HL-60 (cell line): ENCODE results near the gene RCC2.
A peak's percentile ranks its signal among the peaks of the same experiment; 100 is the strongest.

Experiments
- DNase-seq, 2 experiments: peaks; one replicate each; pipeline ENCODE4 v3.0.0-alpha.2; 2010 to 2020; ENCODE audit warnings: low read depth in 1 of 2, low spot score in 1 of 2
- H3K27ac ChIP-seq: fragments of 250-450 bp; sonication (Bioruptor Pico); replicated peaks from 2 replicates; pipeline ENCODE4 v1.5.1; 2020; ENCODE audit warnings: mild to moderate bottlenecking, moderate library complexity
- H3K27me3 ChIP-seq: fragments of 250-450 bp; sonication (Bioruptor Pico); 2 replicates; pipeline ENCODE4 v1.5.1; 2021; ENCODE audit warnings: mild to moderate bottlenecking, moderate library complexity; ENCODE audit not compliant: insufficient read depth, poor library complexity, severe bottlenecking
- H3K4me3 ChIP-seq: replicated peaks from 2 replicates; pipeline ENCODE4 v1.5.1; 2011; ENCODE audit warnings: mild to moderate bottlenecking, control low read depth, low read length; ENCODE audit not compliant: insufficient read depth
- CTCF ChIP-seq: IDR thresholded peaks from one replicate; pipeline ENCODE4 v1.5.1; 2011; ENCODE audit warnings: low read length, control low read depth, inconsistent platforms; ENCODE audit not compliant: insufficient read depth
- GABPA ChIP-seq: IDR thresholded peaks from 2 replicates; pipeline ENCODE4 v1.6.1; 2012; ENCODE audit warnings: low read depth
- POLR2AphosphoS5 ChIP-seq: IDR thresholded peaks from 2 replicates; pipeline ENCODE4 v1.6.1; 2012; ENCODE audit warnings: low read depth
- SPI1 ChIP-seq: IDR thresholded peaks from 2 replicates; pipeline ENCODE4 v1.6.1; 2012; ENCODE audit warnings: low read depth, mild to moderate bottlenecking, borderline replicate concordance
- TF ChIP-seq, protein P1 (sequence below): IDR thresholded peaks from 2 replicates; pipeline ENCODE4 v1.6.1; 2012; ENCODE audit warnings: low read depth; ENCODE audit not compliant: insufficient replicate concordance

Gene RCC2

DNA sequence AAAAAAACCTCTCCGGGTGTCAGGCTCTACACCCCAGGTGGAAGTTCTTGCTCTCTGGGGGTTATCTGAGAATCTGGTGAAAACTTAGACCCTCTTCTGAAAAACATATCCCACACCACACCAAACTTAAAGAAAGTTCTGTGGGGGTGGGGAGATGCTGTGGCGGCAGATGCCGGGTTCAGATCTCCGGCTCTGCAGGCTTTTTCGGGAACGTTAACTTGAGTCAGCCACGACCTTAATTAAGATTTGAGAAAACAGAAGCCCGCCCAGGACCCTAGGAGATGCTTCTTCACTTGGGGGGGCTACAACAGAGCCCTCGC is 2.3 kb downstream of the RCC2 start:
- no peak for TF ChIP-seq CTCF
- no peak for TF ChIP-seq SPI1
- no peak for TF ChIP-seq POLR2AphosphoS5
- TF ChIP-seq, protein P1, sequence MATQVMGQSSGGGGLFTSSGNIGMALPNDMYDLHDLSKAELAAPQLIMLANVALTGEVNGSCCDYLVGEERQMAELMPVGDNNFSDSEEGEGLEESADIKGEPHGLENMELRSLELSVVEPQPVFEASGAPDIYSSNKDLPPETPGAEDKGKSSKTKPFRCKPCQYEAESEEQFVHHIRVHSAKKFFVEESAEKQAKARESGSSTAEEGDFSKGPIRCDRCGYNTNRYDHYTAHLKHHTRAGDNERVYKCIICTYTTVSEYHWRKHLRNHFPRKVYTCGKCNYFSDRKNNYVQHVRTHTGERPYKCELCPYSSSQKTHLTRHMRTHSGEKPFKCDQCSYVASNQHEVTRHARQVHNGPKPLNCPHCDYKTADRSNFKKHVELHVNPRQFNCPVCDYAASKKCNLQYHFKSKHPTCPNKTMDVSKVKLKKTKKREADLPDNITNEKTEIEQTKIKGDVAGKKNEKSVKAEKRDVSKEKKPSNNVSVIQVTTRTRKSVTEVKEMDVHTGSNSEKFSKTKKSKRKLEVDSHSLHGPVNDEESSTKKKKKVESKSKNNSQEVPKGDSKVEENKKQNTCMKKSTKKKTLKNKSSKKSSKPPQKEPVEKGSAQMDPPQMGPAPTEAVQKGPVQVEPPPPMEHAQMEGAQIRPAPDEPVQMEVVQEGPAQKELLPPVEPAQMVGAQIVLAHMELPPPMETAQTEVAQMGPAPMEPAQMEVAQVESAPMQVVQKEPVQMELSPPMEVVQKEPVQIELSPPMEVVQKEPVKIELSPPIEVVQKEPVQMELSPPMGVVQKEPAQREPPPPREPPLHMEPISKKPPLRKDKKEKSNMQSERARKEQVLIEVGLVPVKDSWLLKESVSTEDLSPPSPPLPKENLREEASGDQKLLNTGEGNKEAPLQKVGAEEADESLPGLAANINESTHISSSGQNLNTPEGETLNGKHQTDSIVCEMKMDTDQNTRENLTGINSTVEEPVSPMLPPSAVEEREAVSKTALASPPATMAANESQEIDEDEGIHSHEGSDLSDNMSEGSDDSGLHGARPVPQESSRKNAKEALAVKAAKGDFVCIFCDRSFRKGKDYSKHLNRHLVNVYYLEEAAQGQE = no peak
- no peak for TF ChIP-seq GABPA
- no peak for DNase-seq
- peak overlapping the region; percentile 62 for H3K27ac ChIP-seq

DNA sequence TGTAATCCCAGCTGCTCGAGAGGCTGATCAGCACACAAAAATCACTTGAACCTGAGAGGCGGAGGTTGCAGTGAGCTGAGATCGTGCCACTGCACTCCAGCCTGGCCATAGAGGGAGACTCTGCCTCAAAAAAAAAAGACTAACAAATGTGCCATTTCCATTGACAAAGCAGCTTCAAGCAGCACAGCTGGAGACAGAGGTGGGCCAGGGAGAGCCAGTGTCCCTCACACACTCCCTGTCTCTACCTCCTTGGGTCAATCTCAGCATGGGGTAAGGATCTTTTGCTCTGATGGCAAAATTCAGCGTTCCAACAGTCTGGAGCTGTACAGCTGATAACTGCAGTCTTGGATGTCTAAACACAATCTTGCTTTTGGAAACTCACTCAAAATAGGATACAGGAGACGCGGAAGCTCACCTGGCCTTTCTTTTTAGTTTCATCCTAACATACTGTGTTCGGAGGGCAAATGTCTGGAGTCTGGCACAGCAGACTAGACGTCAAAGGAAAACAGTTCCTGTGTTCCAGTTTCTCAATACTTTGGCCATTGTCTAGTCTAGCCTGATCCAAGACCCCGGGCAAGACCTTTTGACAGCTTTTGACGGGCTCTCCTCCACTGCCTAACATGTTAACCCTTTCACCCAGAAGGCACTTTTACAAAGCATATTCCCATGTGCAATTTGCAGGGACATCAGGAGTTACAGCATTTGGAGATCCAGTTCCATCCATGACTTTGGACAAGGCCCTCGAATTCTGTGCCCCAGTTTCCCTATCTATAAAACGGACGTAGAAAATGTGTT is 2.9 kb downstream of the RCC2 start:
- H3K4me3 ChIP-seq = peak overlapping the region; percentile 74
- H3K27ac ChIP-seq = peak overlapping the region; percentile 62
- H3K27me3 ChIP-seq = no peaks in the 10 kb centered on the region
- TF ChIP-seq POLR2AphosphoS5 (no peak), CTCF (no peak), SPI1 (no peak), GABPA (no peak)
- TF ChIP-seq, protein P1 = no peak
- DNase-seq = no peak

More for the DNA sequence above, 2.3 kb downstream of the RCC2 start:
- Histone ChIP-seq H3K4me3 (peak overlapping the region; percentile 74), H3K27me3 (no peaks in the 10 kb centered on the region)

DNA sequence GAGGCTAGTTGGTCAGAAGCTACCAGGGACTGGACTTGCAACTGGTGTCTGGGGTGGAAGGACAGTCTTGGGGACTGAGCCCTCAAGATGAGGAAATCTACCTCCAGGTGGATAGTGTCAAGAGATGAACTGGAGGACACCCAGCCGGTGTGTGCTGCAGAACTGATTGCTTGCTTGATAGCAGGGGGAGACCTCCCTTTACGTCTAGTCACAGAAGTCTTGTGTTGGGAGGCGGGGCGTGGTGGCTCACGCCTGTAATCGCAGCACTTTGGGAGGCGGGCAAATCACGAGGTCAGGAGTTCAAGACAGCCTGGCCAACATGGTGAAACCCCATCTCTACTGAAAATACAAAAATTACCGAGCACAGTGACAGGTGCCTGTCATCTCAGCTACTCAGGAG is 4.9 kb downstream of the RCC2 start:
- no peak for TF ChIP-seq POLR2AphosphoS5
- no peak for TF ChIP-seq GABPA
- TF ChIP-seq SPI1 = no peak
- no peak for TF ChIP-seq CTCF
- TF ChIP-seq, protein P1 = no peak
- Histone ChIP-seq H3K4me3 (no peak overlapping the region), H3K27me3 (no peaks in the 10 kb centered on the region), H3K27ac (no peak overlapping the region)
- no peak for DNase-seq
